ENCODE measurements around the gene TTC34. TPM values are rescaled to one million over a fixed set of nuclear protein-coding genes. Genes with fewer than 3 reads are reported as not detected.

Gene TTC34
- total RNA-seq, 1 donor from 2014 or later = 0.13 TPM

- no peak overlapping the region for H3K4me3 ChIP-seq (ENCODE audit: low read depth, low read length)
- H3K27me3 ChIP-seq (ENCODE audit: control insufficient read depth, insufficient read depth, low read length) = peaks cover 14% of the 10 kb centered on the region
- TF ChIP-seq CTCF (IDR thresholded peaks at IDR 0.05; ENCODE audit: insufficient read depth, low read length, poor library complexity, severe bottlenecking) = no peak
- H3K36me3 ChIP-seq (ENCODE audit: control insufficient read depth, insufficient read depth, low read length) = no peaks in the 10 kb centered on the region
- no peak for DNase-seq (ENCODE audit: low read depth)
Observed at GRCh38 chr1:2601721-2602303, 199.7 kb downstream of the TTC34 start.

- no peak for TF ChIP-seq CTCF (IDR thresholded peaks at IDR 0.05; ENCODE audit: insufficient read depth, low read length, poor library complexity, severe bottlenecking)
- DNase-seq (ENCODE audit: low read depth) = no peak
- H3K36me3 ChIP-seq (ENCODE audit: control insufficient read depth, insufficient read depth, low read length) = no peaks in the 10 kb centered on the region
- H3K4me3 ChIP-seq (ENCODE audit: low read depth, low read length) = no peak overlapping the region
- peaks cover 14% of the 10 kb centered on the region for H3K27me3 ChIP-seq (ENCODE audit: control insufficient read depth, insufficient read depth, low read length)
Observed at GRCh38 chr1:2598329-2598931, 203.1 kb downstream of the TTC34 start.

GRCh38 chr1:2597441-2598328 lies 203.8 kb downstream of the TTC34 start:
- peaks cover 14% of the 10 kb centered on the region for H3K27me3 ChIP-seq (ENCODE audit: control insufficient read depth, insufficient read depth, low read length)
- no peak for DNase-seq (ENCODE audit: low read depth)
- no peak for TF ChIP-seq CTCF (IDR thresholded peaks at IDR 0.05; ENCODE audit: insufficient read depth, low read length, poor library complexity, severe bottlenecking)
- no peak overlapping the region for H3K4me3 ChIP-seq (ENCODE audit: low read depth, low read length)
- H3K36me3 ChIP-seq (ENCODE audit: control insufficient read depth, insufficient read depth, low read length) = no peaks in the 10 kb centered on the region

GRCh38 chr1:2596530-2597333 lies 204.8 kb downstream of the TTC34 start:
- no peak for TF ChIP-seq CTCF (IDR thresholded peaks at IDR 0.05; ENCODE audit: insufficient read depth, low read length, poor library complexity, severe bottlenecking)
- H3K27me3 ChIP-seq (ENCODE audit: control insufficient read depth, insufficient read depth, low read length) = peaks cover 12% of the 10 kb centered on the region
- DNase-seq (ENCODE audit: low read depth) = no peak
- no peaks in the 10 kb centered on the region for H3K36me3 ChIP-seq (ENCODE audit: control insufficient read depth, insufficient read depth, low read length)
- H3K4me3 ChIP-seq (ENCODE audit: low read depth, low read length) = no peak overlapping the region

- Histone ChIP-seq H3K27me3 (ENCODE audit: control insufficient read depth, insufficient read depth, low read length) (peaks cover 12% of the 10 kb centered on the region), H3K36me3 (ENCODE audit: control insufficient read depth, insufficient read depth, low read length) (no peaks in the 10 kb centered on the region), H3K4me3 (ENCODE audit: low read depth, low read length) (no peak overlapping the region)
- TF ChIP-seq CTCF (IDR thresholded peaks at IDR 0.05; ENCODE audit: insufficient read depth, low read length, poor library complexity, severe bottlenecking) = no peak
- no peak for DNase-seq (ENCODE audit: low read depth)
Observed at GRCh38 chr1:2595812-2596529, 205.5 kb downstream of the TTC34 start.

Measured in kidney epithelial cell (primary cell).